Right lung (tissue), 5 donors: Measurements from ENCODE around the gene ASB17. TPM values are rescaled to one million over a fixed set of nuclear protein-coding genes. Genes with fewer than 3 reads are reported as not detected.

Source experiments
- polyA plus RNA-seq, 5 donors: library from polyadenylated mRNA; unstranded; fragments of 120-200 nt; gene quantifications; one replicate each; pipeline versions ENCODE4 v1.2.1 to v1.2.3, GENCODE V29; 2013; ENCODE audit warnings: inconsistent platforms in 1 of 5, low replicate concordance in 1 of 5; ENCODE audit not compliant: insufficient read length in 5 of 5, insufficient read depth in 1 of 5

ASB17 gene
- polyA plus RNA-seq, 5 donors, result not detected

Other genes with a start within 250 kb of the ASB17 start
- gene ACADM, start 207.7 kb downstream of the ASB17 start, polyA plus RNA-seq, result 10 to 100 TPM; 64.8 to 99.1 (median 95.2) TPM
- gene RABGGTB, start 146.1 kb downstream of the ASB17 start, polyA plus RNA-seq, result 100 to 1,000 TPM in 2 of 5 donors, 10 to 100 TPM in 3; 84.8 to 106 (median 93.5) TPM
- gene MSH4, start 135.5 kb downstream of the ASB17 start, polyA plus RNA-seq, result under 1 TPM; 0.17 to 0.59 (median 0.49) TPM
- 10 to 100 TPM; 21.0 to 41.8 (median 33.9) TPM for gene ST6GALNAC3, start 142.3 kb upstream of the ASB17 start, polyA plus RNA-seq